Measurements from ENCODE around the gene FST.

The FST gene

GRCh38 chr5:53456366-53456765, 24.1 kb upstream of the FST start:
- no peak overlapping the region for H3K27ac ChIP-seq
- no peak for TF ChIP-seq ZFX (IDR thresholded peaks at IDR 0.05; ENCODE audit: borderline replicate concordance)
- no peak for TF ChIP-seq CTCF (IDR thresholded peaks at IDR 0.05)

- no peak overlapping the region for H3K27ac ChIP-seq
- no peak for TF ChIP-seq CTCF (IDR thresholded peaks at IDR 0.05)
- no peak for TF ChIP-seq ZFX (IDR thresholded peaks at IDR 0.05; ENCODE audit: borderline replicate concordance)
Observed at GRCh38 chr5:53463909-53464621, 16.4 kb upstream of the FST start.

GRCh38 chr5:53464722-53465121, 15.7 kb upstream of the FST start:
- no peak overlapping the region for H3K27ac ChIP-seq
- TF ChIP-seq ZFX (IDR thresholded peaks at IDR 0.05; ENCODE audit: borderline replicate concordance) (no peak), CTCF (IDR thresholded peaks at IDR 0.05) (no peak)

GRCh38 chr5:53469946-53470687, 10.3 kb upstream of the FST start:
- H3K27ac ChIP-seq, result no peak overlapping the region
- TF ChIP-seq CTCF (IDR thresholded peaks at IDR 0.05), result no peak
- TF ChIP-seq ZFX (IDR thresholded peaks at IDR 0.05; ENCODE audit: borderline replicate concordance), result no peak

- H3K27ac ChIP-seq, result no peak overlapping the region
- no peak for TF ChIP-seq CTCF (IDR thresholded peaks at IDR 0.05)
- TF ChIP-seq ZFX (IDR thresholded peaks at IDR 0.05; ENCODE audit: borderline replicate concordance), result no peak
Observed at GRCh38 chr5:53472279-53472678, 8.2 kb upstream of the FST start.

GRCh38 chr5:53472720-53473510, 7.5 kb upstream of the FST start:
- no peak overlapping the region for H3K27ac ChIP-seq
- TF ChIP-seq ZFX (IDR thresholded peaks at IDR 0.05; ENCODE audit: borderline replicate concordance) (no peak), CTCF (IDR thresholded peaks at IDR 0.05) (no peak)

All from 22Rv1 (cell line).